Left colon (tissue), 2 donors: ENCODE data around the gene JAZF1. TPM values are rescaled to one million over a fixed set of nuclear protein-coding genes. Genes with fewer than 3 reads are reported as not detected.
"Not testable (repeated sequence)": the region's sequence is repeated elsewhere in the genome, so short reads cannot be mapped to it uniquely, and the experiment has no call there.

ENCODE experiments used
- ATAC-seq: fragments of 200-7000 bp; cut with Tn5 transposase; one replicate; pipeline ENCODE4 v1.9.1; 2020; ENCODE audit warnings: mild to moderate bottlenecking, moderate library complexity
- DNase-seq, 2 donors: peaks; one replicate each; pipeline ENCODE4 v3.0.0-alpha.2; 2020
- intact Hi-C, 2 donors: fragments of 100-400 bp; cut with DNase I in 1 of 2; cut with micrococcal nuclease in 1 of 2; formaldehyde crosslinking; loops; one replicate each; pipeline versions ENCODE4 v1.11.2 to v1.14.0; 2022; cut with DNase I, micrococcal nuclease
- total RNA-seq, 2 donors: library from RNA; stranded (reverse); fragmentation: NEBNext Ultra II Directional; extraction: Animal tissue kit (Norgen Biotek cat#: 25700); gene quantifications; one replicate each; pipeline ENCODE4 v1.2.1, GENCODE V29; 2021
- donor health status: DM: no; HTN: no; CAD: no.
- donor health status: DM: yes; HTN: yes; CAD: no.

The JAZF1 gene
- total RNA-seq, 2 donors from 2014 or later: 2.8 to 8.3 TPM

GRCh38 chr7:28037220-28038010 is 143.2 kb downstream of the JAZF1 start:
- peak; percentile 84 for ATAC-seq
- DNase-seq: no peak
- intact Hi-C loops: no loop called here

GRCh38 chr7:28036696-28037095 is 143.9 kb downstream of the JAZF1 start:
- intact Hi-C loops: no loop called here
- ATAC-seq: no peak
- no peak for DNase-seq

GRCh38 chr7:28033386-28033785 is 147.2 kb downstream of the JAZF1 start:
- ATAC-seq: no peak

GRCh38 chr7:28032738-28033380 is 147.7 kb downstream of the JAZF1 start:
- intact Hi-C loops: no loop called here
- DNase-seq (no peak), ATAC-seq (no peak)

More at GRCh38 chr7:28033386-28033785, 147.2 kb downstream of the JAZF1 start:
- intact Hi-C loops: no loop called here
- no peak for DNase-seq

GRCh38 chr7:28029051-28029450 is 151.5 kb downstream of the JAZF1 start:
- ATAC-seq: no peak
- no peak for DNase-seq
- intact Hi-C loops: loop anchor here in 1 of 2 donors (10.0 kb wide), 1 partner anchor 814 kb away; no protein-coding TSS in a partner anchor

- no peak for DNase-seq
- intact Hi-C loops: loop anchor here in 1 of 2 donors (10.0 kb wide), 1 partner anchor 814 kb away; no protein-coding TSS in a partner anchor
- ATAC-seq: no peak
Observed at GRCh38 chr7:28028471-28028870, 152.1 kb downstream of the JAZF1 start.

GRCh38 chr7:28026237-28026636 is 154.4 kb downstream of the JAZF1 start:
- intact Hi-C loops: loop anchor here in 1 of 2 donors (10.0 kb wide), 1 partner anchor 811 kb away; no protein-coding TSS in a partner anchor
- DNase-seq (no peak), ATAC-seq (no peak)

- no peak for DNase-seq
- ATAC-seq: no peak
- intact Hi-C loops: loop anchor here in 1 of 2 donors (10.0 kb wide), 1 partner anchor 810 kb away; no protein-coding TSS in a partner anchor
Observed at GRCh38 chr7:28024786-28025334, 155.7 kb downstream of the JAZF1 start.

GRCh38 chr7:28020302-28020940 is 160.2 kb downstream of the JAZF1 start:
- peak; percentile 55 to 65 for DNase-seq
- peak; percentile 98 for ATAC-seq
- intact Hi-C loops: loop anchor here in 1 of 2 donors (10.0 kb wide), 1 partner anchor 806 kb away; no protein-coding TSS in a partner anchor

GRCh38 chr7:28018856-28019465 is 161.6 kb downstream of the JAZF1 start:
- DNase-seq: no peak
- no peak for ATAC-seq
- intact Hi-C loops: no loop called here

GRCh38 chr7:28018446-28018845 is 162.1 kb downstream of the JAZF1 start:
- intact Hi-C loops: no loop called here
- DNase-seq (no peak), ATAC-seq (no peak)

GRCh38 chr7:28018020-28018419 is 162.6 kb downstream of the JAZF1 start:
- DNase-seq: no peak
- intact Hi-C loops: no loop called here
- no peak for ATAC-seq

- ATAC-seq (no peak), DNase-seq (no peak)
- intact Hi-C loops: no loop called here
Observed at GRCh38 chr7:28017372-28017771, 163.2 kb downstream of the JAZF1 start.

GRCh38 chr7:28016297-28016696 is 164.3 kb downstream of the JAZF1 start:
- ATAC-seq: no peak
- no peak for DNase-seq
- intact Hi-C loops: no loop called here

GRCh38 chr7:28015169-28015568 is 165.4 kb downstream of the JAZF1 start:
- intact Hi-C loops: no loop called here
- DNase-seq (no peak), ATAC-seq (no peak)

GRCh38 chr7:28014340-28014739 is 166.3 kb downstream of the JAZF1 start:
- ATAC-seq, intact Hi-C loops, DNase-seq: not testable (repeated sequence)

GRCh38 chr7:28013441-28013840 is 167.2 kb downstream of the JAZF1 start:
- ATAC-seq: no peak
- DNase-seq: no peak
- intact Hi-C loops: no loop called here

GRCh38 chr7:28013019-28013418 is 167.6 kb downstream of the JAZF1 start:
- intact Hi-C loops: no loop called here
- no peak for DNase-seq
- ATAC-seq: no peak

GRCh38 chr7:28008911-28009310 is 171.7 kb downstream of the JAZF1 start:
- intact Hi-C loops: no loop called here
- ATAC-seq (no peak), DNase-seq (no peak)
